ENCODE measurements around the gene ANKRD35. TPM values are rescaled to one million over a fixed set of nuclear protein-coding genes. Genes with fewer than 3 reads are reported as not detected.

ANKRD35 gene
- total and polyA plus RNA-seq, 2 of the 8 experiments (the other 6 are each of a cell fraction or from before 2014, with no cell fraction given), result 1.6 to 3.0 TPM

GRCh38 chr1:145845144-145845513, 40.5 kb downstream of the ANKRD35 start:
- Histone ChIP-seq H3K4ac (replicated peaks; ENCODE audit: insufficient read length, low read depth, low read length) (no peak overlapping the region), H2BK20ac (ENCODE audit: low read length) (peak overlapping the region; percentile 21; the same call in 1 of the 2 replicates), H2AK5ac (ENCODE audit: low read depth, low read length) (no peak overlapping the region), H3K9me3 (ENCODE audit: insufficient read depth in 2 of 2, low read depth in 1 of 2, low read length in 1 of 2) (no peaks in the 10 kb centered on the region), H3K36me3 (ENCODE audit: control insufficient read depth in 2 of 4, insufficient read depth in 4 of 4, low read length in 3 of 4) (peaks cover 7 to 40% (median 35%) of the 10 kb centered on the region in 4 experiments; a peak in 7 of 8 replicates), H2BK5ac (ENCODE audit: low read depth, low read length) (no peak overlapping the region), H3K56ac (replicated peaks; ENCODE audit: insufficient read length, low read depth, low read length) (no peak overlapping the region), H3K14ac (ENCODE audit: insufficient read length) (no peak overlapping the region), H4K20me1 (replicated peaks in 1 of 2; ENCODE audit: control insufficient read depth in 1 of 2, insufficient read depth in 2 of 2, low read length in 2 of 2) (peaks cover 2 to 4% of the 10 kb centered on the region in 2 experiments), H4K5ac (ENCODE audit: insufficient read length, low read depth, low read length) (no peak overlapping the region), H3K4me1 (replicated peaks in 1 of 4; ENCODE audit: control insufficient read depth in 3 of 4, insufficient read depth in 4 of 4, low read length in 3 of 4) (peaks cover 0 to 8% (median 0%) of the 10 kb centered on the region in 4 experiments; a peak in 2 of 7 replicates), H3K18ac (ENCODE audit: extremely low read depth, low read length) (no peak overlapping the region), H3K4me3 (ENCODE audit: extremely low read depth in 1 of 4, insufficient read depth in 2 of 4, low read depth in 3 of 4, low read length in 4 of 4) (peak overlapping the region in 3 of 4 experiments; percentile 61 to 77 (median 70); a peak in 6 of 8 replicates), H2BK15ac (ENCODE audit: low read length) (no peak overlapping the region), H4K8ac (ENCODE audit: extremely low read depth, insufficient read depth, low read length) (no peak overlapping the region), H2BK12ac (ENCODE audit: low read depth, low read length) (no peak overlapping the region), H3K79me2 (ENCODE audit: control insufficient read depth in 1 of 2, insufficient read depth in 2 of 2, low read length in 2 of 2) (no peaks in the 10 kb centered on the region), H3K27me3 (replicated peaks in 1 of 4; ENCODE audit: control insufficient read depth in 3 of 4, extremely low read depth in 1 of 4, insufficient read depth in 3 of 4, low read length in 3 of 4) (no peaks in the 10 kb centered on the region), H2AFZ (ENCODE audit: low read length) (no peak overlapping the region), H3K23ac (ENCODE audit: insufficient read length) (no peak overlapping the region), H3K4me2 (ENCODE audit: insufficient read depth in 1 of 2, low read depth in 2 of 2, low read length in 2 of 2) (peak overlapping the region; percentile 47 to 89), H2BK120ac (replicated peaks; ENCODE audit: low read depth, low read length) (no peak overlapping the region), H3K79me1 (ENCODE audit: low read depth, low read length) (no peaks in the 10 kb centered on the region), H3K9ac (replicated peaks in 1 of 4; ENCODE audit: extremely low read depth in 1 of 4, low read depth in 3 of 4, low read length in 3 of 4) (no peak overlapping the region), H3K23me2 (ENCODE audit: low read depth, low read length) (peaks cover 3% of the 10 kb centered on the region), H3K27ac (ENCODE audit: low read depth, low read length) (no peak overlapping the region), H4K91ac (replicated peaks; ENCODE audit: insufficient read length, low read length) (no peak overlapping the region)
- WGBS, 2 experiments (ENCODE audit: extremely low coverage in 1 of 2, insufficient coverage in 1 of 2, insufficient read length in 1 of 2, insufficient replicate concordance in 2 of 2, low coverage in 1 of 2, low lambda C conversion rate in 2 of 2, missing lambda C conversion rate in 1 of 2), result 35 to 100% methylated on average over 2 to 4 of the region's 4 CpGs
- CTCF ChIA-PET (ENCODE audit: partially characterized antibody), result interaction anchor here (0.7 to 9.6 kb wide), 33 partner anchors 15 to 189 kb away, joined by 3 to 214 read pairs (median 5); partner anchors contain the start of genes ANKRD34A, ANKRD35, ITGA10 and LIX1L
- POLR2A ChIA-PET (ENCODE audit: partially characterized antibody), result interaction anchor here (0.8 to 8.2 kb wide), 15 partner anchors 10 to 207 kb away, joined by 3 to 95 read pairs (median 7); partner anchors contain the start of genes PIAS3, POLR3C, RBM8A and RNF115
- no peak for FAIRE-seq
- no peak for DNase-seq (ENCODE audit: low read depth in 1 of 2, low spot score in 2 of 2)
- TF ChIP-seq YY1 (IDR thresholded peaks at IDR 0.05; ENCODE audit: low read depth, low read length) (no peak), HDAC6 (IDR thresholded peaks at IDR 0.05; ENCODE audit: low read depth, low read length) (no peak), TEAD4 (IDR thresholded peaks at IDR 0.05; ENCODE audit: low read depth, low read length) (no peak), ATF2 (IDR thresholded peaks at IDR 0.05; ENCODE audit: low read length) (no peak)

Data from H1 (cell line).